NOMO-1 treated with DMSO at 0.1 percent for 48 hours (cell line): Measurements from ENCODE around the gene BARX2.

Experiments
- DNase-seq: peaks from one replicate; lab custom pipeline; 2025; ENCODE audit not compliant: unreplicated experiment; lab: John Stamatoyannopoulos, UW

BARX2 gene

GRCh38 chr11:129373489-129373953 is 2.1 kb upstream of the BARX2 start:
- DNase-seq: no peak

DNA sequence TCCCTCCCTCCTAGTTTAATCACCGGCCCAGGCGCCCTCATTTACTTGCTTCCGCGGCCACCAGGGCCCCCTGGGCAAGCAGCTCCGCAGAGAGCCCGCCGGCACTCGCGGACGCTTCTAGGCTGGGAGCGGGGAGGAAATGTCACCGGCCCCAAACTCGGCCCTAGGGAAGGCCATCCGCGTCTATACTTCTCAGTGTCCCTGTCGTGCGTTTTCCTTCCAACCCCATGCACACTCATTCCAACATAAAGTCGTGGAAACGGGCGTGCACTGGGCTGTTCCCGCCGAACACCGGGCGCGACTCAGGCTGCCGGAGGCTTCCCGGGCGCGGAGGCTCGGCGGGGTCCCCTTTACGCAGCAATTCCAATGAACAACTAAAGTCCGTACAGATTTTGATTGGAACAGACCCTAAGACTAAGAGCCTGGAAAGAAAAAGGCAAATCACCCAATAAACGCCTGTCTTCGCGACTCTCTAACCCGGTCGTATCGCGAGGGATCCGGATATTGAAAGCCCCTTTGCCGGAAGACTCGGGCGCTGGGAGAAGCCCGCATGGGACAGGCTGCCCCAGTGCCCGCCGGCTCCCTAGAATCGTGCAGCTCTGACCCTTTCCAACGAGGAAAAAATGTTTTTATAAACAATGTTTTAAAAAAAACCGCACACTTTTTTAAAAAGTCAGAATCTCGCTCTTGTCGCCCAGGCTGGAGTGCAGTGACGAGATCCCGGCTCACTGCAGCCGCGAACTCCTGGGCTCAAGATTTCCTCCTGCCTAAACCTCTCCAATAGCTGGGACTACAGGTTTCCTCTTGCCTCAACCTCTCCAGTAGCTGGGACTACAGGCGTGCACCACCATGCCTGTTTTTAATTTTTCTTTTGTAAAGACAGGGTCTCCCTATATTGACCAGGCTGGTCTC is 1.3 kb upstream of the BARX2 start:
- no peak for DNase-seq

DNA sequence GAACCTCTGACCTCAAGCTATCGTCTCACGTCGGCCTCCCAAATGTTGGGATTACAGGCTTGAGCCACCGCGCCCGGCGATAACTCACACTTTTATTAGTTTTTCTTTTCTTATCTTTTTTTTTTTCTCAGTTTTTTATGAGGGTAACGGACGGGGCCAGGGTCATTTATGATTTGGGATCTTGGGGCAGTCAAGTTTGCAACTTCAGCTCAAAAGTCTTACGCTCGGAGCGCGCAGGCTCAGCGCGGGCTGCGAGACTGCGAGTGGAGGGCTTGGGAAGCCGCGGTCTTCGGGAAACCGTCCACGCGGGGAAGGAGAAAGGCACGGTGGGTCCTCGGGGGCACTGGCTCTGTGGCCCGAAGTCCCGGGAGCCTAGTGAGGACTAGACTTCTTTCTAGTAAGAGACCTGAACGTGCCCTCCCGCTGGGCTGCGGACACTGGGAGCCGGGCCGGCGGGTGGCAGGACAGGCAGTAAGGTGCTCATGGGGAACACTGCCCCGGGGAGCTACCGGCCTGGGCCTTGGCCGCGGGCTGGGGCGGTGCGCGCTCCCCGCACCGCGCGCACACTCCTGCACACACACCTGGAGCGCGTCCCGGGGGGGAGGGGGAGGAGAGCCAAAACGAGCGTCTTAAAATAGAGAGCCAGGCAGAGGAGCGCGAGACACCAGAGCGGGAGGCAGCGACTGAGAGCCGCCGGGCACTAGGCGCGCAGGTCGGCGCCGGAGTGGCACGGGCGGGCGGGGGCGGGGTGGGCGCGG is 476 bp upstream of the BARX2 start:
- no peak for DNase-seq

DNA sequence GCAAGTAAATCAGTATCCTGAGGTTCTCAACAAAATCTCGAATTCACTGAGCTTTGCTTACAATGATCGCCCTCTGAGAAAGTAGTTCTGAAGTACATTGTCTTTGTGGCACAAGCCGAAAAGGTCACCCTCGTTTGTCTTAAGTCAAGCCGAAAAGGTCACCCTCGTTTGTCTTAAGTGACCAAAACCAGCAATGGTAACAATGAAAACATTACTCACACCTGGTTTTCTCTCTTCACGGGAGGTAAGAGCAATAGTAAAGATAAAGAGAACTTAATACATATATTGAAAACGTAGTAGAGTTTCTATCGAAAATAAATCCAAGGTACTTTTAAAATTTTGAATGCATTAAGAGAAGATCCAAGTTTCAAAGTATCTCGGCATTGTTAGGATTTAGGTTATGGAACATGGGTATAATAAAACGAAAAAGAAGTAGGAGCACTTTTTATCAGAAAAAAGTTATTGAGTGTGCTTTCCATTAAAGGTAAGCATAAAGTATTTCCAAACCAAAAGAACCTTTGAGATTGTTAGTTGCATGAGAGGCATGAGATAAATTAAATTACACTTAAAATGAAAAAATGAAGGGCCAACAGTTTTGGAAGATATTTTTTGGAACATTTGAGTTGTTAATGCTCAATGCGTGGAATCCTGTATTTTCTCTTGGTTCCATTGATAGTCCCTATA is 1.2 kb downstream of the BARX2 start:
- DNase-seq: no peak

DNA sequence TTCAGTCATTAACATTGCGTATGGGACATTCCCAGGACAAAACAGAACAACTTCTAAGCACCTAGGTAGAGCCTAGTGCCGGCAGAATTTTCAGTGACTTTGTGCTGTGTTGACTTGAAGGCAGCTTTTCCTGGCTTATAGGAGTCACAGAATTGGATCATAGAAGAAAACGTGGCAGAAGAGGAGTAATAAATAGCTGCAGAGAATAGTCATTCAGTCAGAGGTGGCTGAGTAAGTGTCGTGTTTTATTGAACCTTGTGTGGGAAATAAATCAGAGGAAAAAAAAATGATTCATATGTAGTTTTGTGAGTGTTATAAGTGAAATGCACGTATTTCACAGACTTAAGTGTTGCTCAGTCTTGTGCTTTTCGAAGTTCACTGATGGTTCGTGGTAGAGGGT is 2.1 kb downstream of the BARX2 start:
- DNase-seq: no peak

DNA sequence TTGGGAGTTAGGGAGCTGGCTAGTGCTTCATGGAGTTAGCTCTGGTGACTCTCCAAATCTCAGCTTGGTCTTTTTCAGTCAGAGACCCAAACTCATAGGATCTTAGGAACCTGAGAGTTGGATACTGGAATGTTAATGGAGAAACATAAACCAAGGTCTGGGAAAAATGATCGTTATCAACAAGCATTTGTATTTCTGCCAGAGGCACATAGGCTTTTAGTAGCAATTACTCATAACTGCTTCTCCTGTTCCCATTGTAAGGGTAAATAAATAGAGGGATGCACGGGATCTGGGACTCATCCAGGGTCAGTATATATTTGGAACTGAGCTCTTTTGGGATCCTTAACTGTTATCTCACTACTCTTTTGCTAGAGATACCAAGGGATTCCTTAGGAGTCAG is 4.8 kb downstream of the BARX2 start:
- DNase-seq: no peak

- no peak for DNase-seq
Measured at GRCh38 chr11:129382583-129382982, 6.9 kb downstream of the BARX2 start.

DNA sequence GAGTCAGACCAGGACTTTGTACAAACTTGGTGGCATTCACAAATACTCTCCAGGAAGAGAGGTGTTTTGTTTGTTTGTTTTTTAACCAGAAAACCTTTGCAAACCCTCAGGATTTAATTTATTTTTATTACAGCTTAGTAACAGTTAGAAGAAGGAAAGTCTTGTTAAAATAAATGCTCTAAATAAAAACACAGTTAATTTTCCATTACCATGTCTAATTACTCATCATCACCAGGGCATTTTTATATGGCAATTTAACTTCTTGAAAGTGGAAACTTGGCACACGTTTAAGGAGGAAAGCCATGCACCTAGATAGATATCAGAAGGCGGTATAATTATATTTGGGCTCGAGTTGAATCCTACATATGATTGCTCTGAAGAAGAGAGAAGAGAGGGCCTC is 7.4 kb downstream of the BARX2 start:
- no peak for DNase-seq

GRCh38 chr11:129383502-129383901 is 7.9 kb downstream of the BARX2 start:
- no peak for DNase-seq

DNA sequence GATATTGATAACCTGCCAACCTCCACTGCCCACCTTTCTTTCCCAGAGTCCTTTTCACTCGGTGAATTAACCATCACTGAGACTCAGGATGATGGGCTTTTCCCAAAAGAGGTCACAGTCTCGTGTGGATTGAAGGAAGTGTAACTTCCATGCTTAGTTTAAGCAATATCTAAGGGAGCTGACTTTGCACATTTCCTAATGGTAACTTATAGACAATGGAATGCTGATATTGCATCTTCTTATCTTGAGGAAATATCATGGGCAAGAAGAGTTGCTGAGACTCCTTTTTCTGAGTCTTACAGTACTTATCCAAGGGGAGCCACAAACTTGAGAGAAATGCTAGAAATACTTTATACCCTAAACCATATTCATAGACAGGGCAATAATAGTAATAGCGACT is 8.8 kb downstream of the BARX2 start:
- no peak for DNase-seq

DNA sequence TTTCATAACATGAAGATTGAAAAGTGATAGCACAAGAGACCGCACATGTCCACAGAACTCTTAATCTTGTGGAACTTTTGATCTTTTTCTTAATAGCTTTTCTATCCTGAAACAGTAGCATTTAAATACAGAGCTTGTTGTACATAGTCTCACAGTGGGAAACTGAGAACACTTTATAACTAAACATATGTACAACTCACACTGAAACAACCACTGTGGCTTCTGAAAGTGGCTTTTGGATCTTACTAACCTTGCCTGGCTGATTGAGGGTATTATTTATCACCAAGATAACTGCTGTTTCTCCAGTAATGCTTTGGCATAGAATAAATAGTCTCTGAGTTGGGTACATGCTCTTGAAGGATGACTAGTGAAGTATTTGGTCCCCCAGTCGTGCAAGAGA is 10.2 kb downstream of the BARX2 start:
- no peak for DNase-seq

- no peak for DNase-seq
Measured at GRCh38 chr11:129386795-129387397, 11.2 kb downstream of the BARX2 start.

GRCh38 chr11:129387434-129387833 is 11.8 kb downstream of the BARX2 start:
- no peak for DNase-seq

DNA sequence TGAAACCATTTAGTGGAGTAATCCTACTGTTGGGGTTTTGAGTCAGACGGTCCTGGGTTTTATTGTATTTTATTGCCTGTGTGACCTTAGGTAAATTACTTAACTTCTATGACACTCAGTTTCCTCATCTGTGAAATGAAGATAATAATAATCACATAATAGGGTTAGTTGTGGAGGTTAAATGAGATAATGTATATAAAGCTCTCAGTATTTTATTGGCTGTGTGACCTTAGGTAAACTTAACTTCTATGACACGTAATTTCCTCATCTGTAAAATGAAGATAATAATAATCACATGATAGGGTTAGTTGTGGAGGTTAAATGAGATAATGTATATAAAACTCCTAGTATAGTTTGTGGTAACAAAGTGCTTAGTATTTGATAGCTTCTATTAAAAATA is 13.2 kb downstream of the BARX2 start:
- DNase-seq: no peak

GRCh38 chr11:129390303-129390821 is 14.7 kb downstream of the BARX2 start:
- no peak for DNase-seq

GRCh38 chr11:129391360-129391759 is 15.7 kb downstream of the BARX2 start:
- DNase-seq: no peak

DNA sequence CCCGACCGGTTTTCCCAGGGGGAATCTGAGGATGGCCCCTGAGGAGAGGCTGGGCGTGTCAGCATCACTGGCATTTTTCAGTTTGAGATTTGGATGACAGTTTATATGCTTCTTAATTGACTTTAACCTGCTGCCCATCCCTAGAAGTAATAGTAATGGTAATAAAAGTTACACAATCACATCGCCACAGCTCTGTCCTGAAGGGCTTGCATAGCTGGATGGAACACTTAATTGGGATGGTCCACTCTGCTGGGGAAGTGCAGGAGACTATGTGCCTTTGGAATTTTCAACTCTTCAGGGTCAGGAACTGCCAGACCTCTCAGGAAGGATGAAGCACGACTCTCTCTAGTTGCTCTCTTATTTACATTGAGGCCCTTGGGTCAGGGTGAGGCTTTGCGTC is 16.2 kb downstream of the BARX2 start:
- no peak for DNase-seq

- no peak for DNase-seq
Measured at GRCh38 chr11:129392995-129393394, 17.3 kb downstream of the BARX2 start.

DNA sequence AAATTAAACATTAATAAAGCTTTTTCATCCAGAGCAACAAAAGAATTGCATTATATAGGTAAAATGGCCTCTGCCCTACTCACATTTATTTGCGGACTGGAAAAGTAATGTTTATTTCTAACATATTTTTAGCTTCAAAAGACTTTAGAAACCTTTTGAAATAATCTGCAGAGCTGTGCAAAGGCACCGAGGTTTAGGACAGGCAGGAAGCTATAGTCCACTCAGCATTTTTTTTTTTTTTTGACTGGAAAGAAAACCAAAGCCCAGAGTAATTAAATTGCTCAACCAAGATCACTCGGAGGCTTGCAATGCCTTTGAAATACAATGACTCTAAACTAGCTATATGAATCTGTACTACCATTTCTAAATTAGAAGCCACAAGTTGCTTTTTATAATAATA is 19.1 kb downstream of the BARX2 start:
- no peak for DNase-seq

DNA sequence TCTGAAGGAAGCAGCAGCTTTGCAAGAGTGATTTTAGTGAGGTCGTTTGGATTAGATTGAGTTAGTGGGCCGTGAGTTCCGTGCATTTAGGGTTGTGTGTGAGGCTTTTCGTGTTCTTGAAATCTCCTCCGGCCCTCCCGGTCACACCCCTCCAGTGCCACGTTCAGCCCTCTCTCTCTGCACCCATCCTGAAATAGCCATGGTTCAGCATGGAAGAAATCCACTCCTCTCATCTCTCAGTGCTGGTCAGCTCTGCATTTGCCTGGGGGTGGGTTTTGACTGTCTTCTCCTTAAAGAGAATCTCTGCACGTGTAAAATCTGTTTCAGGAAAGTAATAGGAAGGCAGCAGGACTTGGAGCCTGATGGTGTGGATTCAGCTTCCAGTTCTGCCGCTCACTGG is 19.8 kb downstream of the BARX2 start:
- DNase-seq: no peak

DNA sequence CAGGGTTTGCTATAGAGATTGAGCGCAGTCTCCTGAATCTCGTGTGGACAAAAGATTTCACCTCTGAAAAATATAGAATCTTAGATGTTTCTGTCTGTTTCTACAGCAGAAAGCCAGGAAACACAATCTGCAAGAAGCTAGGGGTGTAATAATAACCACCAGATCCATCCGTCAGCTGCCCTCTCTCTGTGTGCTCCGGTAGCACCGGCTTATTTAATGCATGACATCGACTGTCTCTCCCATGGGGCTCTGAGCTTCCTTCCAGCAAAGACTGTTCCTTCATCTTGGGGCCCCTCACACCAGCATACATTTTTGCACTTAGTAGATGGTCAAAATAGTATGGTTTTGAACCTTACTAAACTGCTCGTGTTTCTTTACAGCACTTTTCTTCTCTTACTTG is 20.2 kb downstream of the BARX2 start:
- no peak for DNase-seq
